ENCODE data around the gene HIPK1. TPM values are rescaled to one million over a fixed set of nuclear protein-coding genes. Genes with fewer than 3 reads are reported as not detected.

The HIPK1 gene
- total RNA-seq, 1 experiment from 2014 or later: 40.1 TPM

- ChIA-PET CTCF (no interaction called here), POLR2A (no interaction called here), RAD21 (ENCODE audit: low non-redundant PET in 1 of 2, low total read pairs in 2 of 2, uncharacterized antibody in 2 of 2, unreplicated experiment in 2 of 2) (no interaction called here)
- TF ChIP-seq ZFX (IDR thresholded peaks at IDR 0.05) (no peak), ZNF274 (IDR thresholded peaks at IDR 0.05; ENCODE audit: low read depth, low read length) (no peak), SRF (IDR thresholded peaks at IDR 0.05; ENCODE audit: low read depth) (no peak), MAX (IDR thresholded peaks at IDR 0.05) (no peak), CEBPB (IDR thresholded peaks at IDR 0.05; ENCODE audit: low read depth) (no peak)
- H3K4me2 ChIP-seq (ENCODE audit: low read length): no peak overlapping the region
- ATAC-seq (no peak), DNase-seq (ENCODE audit: low read depth, low spot score) (no peak)
- no peaks in the 10 kb centered on the region for H3K27me3 ChIP-seq (ENCODE audit: insufficient read depth, low read length)
- H3K9me2 ChIP-seq (ENCODE audit: insufficient read depth): no peaks in the 10 kb centered on the region
- no TSS peak for BruUV-seq (replicated peaks)
- H3K4me1 ChIP-seq (ENCODE audit: control insufficient read depth in 1 of 2, insufficient read depth in 2 of 2, low read length in 2 of 2): no peaks in the 10 kb centered on the region
- H3K4me3 ChIP-seq (replicated peaks in 1 of 2; ENCODE audit: low read depth in 1 of 2, low read length in 2 of 2): no peak overlapping the region
- no peaks in the 10 kb centered on the region for H4K20me1 ChIP-seq (ENCODE audit: insufficient read depth)
- no peak overlapping the region for H3K27ac ChIP-seq (ENCODE audit: low read depth, low read length)
- no peak overlapping the region for H3K9ac ChIP-seq (ENCODE audit: low read length)
- H3K36me3 ChIP-seq (ENCODE audit: control insufficient read depth in 1 of 2, insufficient read depth in 2 of 2, low read length in 2 of 2): no peaks in the 10 kb centered on the region
- no peak overlapping the region for H2AFZ ChIP-seq (ENCODE audit: low read depth, low read length, poor library complexity, severe bottlenecking)
- intact Hi-C loops (cut with micrococcal nuclease): no loop called here
- no peaks in the 10 kb centered on the region for H3K9me3 ChIP-seq (ENCODE audit: control insufficient read depth in 1 of 2, insufficient read depth in 1 of 2, low read depth in 1 of 2, low read length in 2 of 2)
- H3K79me2 ChIP-seq (ENCODE audit: insufficient read depth, low read length): no peaks in the 10 kb centered on the region
Measured at GRCh38 chr1:114025609-114026401, 96.7 kb downstream of the HIPK1 start.

GRCh38 chr1:114026797-114027196, 97.7 kb downstream of the HIPK1 start:
- Histone ChIP-seq H4K20me1 (ENCODE audit: insufficient read depth) (no peaks in the 10 kb centered on the region), H3K27ac (ENCODE audit: low read depth, low read length) (no peak overlapping the region), H3K4me3 (replicated peaks in 1 of 2; ENCODE audit: low read depth in 1 of 2, low read length in 2 of 2) (no peak overlapping the region), H3K4me2 (ENCODE audit: low read length) (no peak overlapping the region), H3K9me3 (ENCODE audit: control insufficient read depth in 1 of 2, insufficient read depth in 1 of 2, low read depth in 1 of 2, low read length in 2 of 2) (no peaks in the 10 kb centered on the region), H3K9ac (ENCODE audit: low read length) (no peak overlapping the region), H3K4me1 (ENCODE audit: control insufficient read depth in 1 of 2, insufficient read depth in 2 of 2, low read length in 2 of 2) (no peaks in the 10 kb centered on the region), H3K79me2 (ENCODE audit: insufficient read depth, low read length) (no peaks in the 10 kb centered on the region), H3K36me3 (ENCODE audit: control insufficient read depth in 1 of 2, insufficient read depth in 2 of 2, low read length in 2 of 2) (no peaks in the 10 kb centered on the region), H2AFZ (ENCODE audit: low read depth, low read length, poor library complexity, severe bottlenecking) (no peak overlapping the region), H3K27me3 (ENCODE audit: insufficient read depth, low read length) (no peaks in the 10 kb centered on the region), H3K9me2 (ENCODE audit: insufficient read depth) (no peaks in the 10 kb centered on the region)
- ChIA-PET RAD21 (ENCODE audit: low non-redundant PET in 1 of 2, low total read pairs in 2 of 2, uncharacterized antibody in 2 of 2, unreplicated experiment in 2 of 2) (no interaction called here), POLR2A (no interaction called here), CTCF (no interaction called here)
- TF ChIP-seq ZBTB33 (IDR thresholded peaks at IDR 0.05; ENCODE audit: extremely low read depth, insufficient replicate concordance, low read length): no peak
- no peak for TF ChIP-seq MAX (IDR thresholded peaks at IDR 0.05)
- TF ChIP-seq YY1 (IDR thresholded peaks at IDR 0.05; ENCODE audit: extremely low read depth, insufficient replicate concordance, low read depth, low read length): no peak
- no peak for TF ChIP-seq REST (IDR thresholded peaks at IDR 0.05; ENCODE audit: low read depth)
- TF ChIP-seq SIN3A (IDR thresholded peaks at IDR 0.05; ENCODE audit: low read depth): no peak
- DNase-seq (ENCODE audit: low read depth, low spot score) (no peak), ATAC-seq (no peak)
- intact Hi-C loops (cut with micrococcal nuclease): no loop called here
- BruUV-seq (replicated peaks): no TSS peak
